ENCODE results near the gene RAB11FIP5.

DNA sequence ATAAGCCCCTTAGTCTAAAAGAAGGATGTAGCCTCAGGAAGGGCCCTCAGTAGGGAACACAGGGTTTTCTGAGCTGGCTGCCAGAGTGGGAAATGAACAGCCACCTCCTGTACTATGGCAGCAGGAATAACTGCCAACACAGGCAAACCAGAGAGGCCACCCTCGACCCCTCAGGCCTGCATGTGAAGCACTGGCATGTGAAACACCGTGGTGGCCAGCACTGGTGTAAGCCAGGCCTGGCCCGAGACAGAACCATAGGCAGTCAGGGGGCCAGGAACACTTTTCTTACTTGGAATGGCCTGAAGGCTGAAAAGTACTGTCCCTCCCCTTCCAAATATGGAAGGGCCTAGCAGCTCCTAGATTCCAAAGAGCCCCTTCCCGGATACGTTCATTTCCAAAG is 69.5 kb downstream of the RAB11FIP5 start:
- no peak for TF ChIP-seq TAF1 (IDR thresholded peaks at IDR 0.05; ENCODE audit: low read depth, low read length)
- TF ChIP-seq POLR2A (IDR thresholded peaks at IDR 0.05; ENCODE audit: low read depth, low read length): no peak
- TF ChIP-seq POU2F2 (IDR thresholded peaks at IDR 0.05; ENCODE audit: low read depth, low read length): no peak
- no peak for TF ChIP-seq SPI1 (IDR thresholded peaks at IDR 0.05; ENCODE audit: low read depth, low read length)

Data from GM12891 (cell line).